ENCODE results near the gene PLCB4.

PLCB4 gene

DNA sequence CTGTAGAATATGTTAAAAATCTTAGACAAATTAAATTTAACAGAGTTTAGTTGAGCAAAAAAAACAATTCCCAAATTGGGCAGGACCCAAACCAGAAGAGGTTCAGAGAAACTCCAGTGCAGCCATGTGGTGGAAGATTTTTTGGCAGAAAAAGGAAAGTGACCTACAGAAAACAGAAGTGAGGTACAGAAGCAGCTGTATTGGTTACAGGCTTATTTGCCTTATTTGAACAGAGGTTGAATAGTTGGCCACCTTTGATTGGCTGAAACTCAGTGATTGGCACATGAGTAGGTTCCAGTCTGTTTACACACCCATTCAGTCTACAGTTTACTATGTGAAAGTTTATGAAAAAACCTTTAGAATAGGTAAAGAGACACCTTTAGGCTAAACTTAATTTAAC, 334.6 kb downstream of the PLCB4 start:
- TF ChIP-seq, protein P1, sequence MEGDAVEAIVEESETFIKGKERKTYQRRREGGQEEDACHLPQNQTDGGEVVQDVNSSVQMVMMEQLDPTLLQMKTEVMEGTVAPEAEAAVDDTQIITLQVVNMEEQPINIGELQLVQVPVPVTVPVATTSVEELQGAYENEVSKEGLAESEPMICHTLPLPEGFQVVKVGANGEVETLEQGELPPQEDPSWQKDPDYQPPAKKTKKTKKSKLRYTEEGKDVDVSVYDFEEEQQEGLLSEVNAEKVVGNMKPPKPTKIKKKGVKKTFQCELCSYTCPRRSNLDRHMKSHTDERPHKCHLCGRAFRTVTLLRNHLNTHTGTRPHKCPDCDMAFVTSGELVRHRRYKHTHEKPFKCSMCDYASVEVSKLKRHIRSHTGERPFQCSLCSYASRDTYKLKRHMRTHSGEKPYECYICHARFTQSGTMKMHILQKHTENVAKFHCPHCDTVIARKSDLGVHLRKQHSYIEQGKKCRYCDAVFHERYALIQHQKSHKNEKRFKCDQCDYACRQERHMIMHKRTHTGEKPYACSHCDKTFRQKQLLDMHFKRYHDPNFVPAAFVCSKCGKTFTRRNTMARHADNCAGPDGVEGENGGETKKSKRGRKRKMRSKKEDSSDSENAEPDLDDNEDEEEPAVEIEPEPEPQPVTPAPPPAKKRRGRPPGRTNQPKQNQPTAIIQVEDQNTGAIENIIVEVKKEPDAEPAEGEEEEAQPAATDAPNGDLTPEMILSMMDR (IDR thresholded peaks at IDR 0.05; ENCODE audit: borderline replicate concordance, control extremely low read depth, extremely low read depth, insufficient read depth, missing control alignments): no peak
- in situ Hi-C loops (cut with MboI; ENCODE audit: low sequenced_read_pairs, unreplicated experiment): no loop called here
- DNase-seq (ENCODE audit: low spot score): no peak

DNA sequence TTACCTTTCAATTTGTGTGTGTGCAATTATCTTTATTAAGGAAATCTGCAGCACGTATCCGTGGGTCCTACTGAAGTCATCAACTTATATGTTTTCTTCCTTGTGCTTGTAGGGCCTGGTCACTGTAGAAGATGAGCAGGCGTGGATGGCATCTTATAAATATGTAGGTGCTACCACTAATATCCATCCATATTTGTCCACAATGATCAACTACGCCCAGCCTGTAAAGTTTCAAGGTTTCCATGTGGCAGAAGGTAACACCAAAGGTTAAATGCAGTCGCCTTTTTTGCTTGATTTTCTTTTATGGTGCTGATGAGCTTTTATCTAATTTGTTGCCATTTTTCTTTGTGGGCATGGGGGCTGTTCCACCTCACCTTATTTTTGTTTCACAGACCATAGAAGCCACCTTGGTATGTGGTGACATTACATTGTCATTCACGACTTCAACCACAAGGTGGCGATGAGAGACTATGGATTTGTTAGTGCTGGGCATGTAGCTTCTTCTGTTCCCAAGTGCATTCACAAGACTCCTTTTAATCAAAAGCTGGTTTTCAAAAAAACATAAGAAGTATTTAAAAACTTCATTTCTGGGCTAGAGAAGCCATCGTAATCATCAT, 339.0 kb downstream of the PLCB4 start:
- in situ Hi-C loops (cut with MboI; ENCODE audit: low sequenced_read_pairs, unreplicated experiment): loop anchor here (5.0 kb wide), 1 partner anchor 204 kb away; no protein-coding TSS in a partner anchor
- TF ChIP-seq, protein P1 (IDR thresholded peaks at IDR 0.05; ENCODE audit: borderline replicate concordance, control extremely low read depth, extremely low read depth, insufficient read depth, missing control alignments): peak; percentile 74
- DNase-seq (ENCODE audit: low spot score): peak; percentile 55

DNA sequence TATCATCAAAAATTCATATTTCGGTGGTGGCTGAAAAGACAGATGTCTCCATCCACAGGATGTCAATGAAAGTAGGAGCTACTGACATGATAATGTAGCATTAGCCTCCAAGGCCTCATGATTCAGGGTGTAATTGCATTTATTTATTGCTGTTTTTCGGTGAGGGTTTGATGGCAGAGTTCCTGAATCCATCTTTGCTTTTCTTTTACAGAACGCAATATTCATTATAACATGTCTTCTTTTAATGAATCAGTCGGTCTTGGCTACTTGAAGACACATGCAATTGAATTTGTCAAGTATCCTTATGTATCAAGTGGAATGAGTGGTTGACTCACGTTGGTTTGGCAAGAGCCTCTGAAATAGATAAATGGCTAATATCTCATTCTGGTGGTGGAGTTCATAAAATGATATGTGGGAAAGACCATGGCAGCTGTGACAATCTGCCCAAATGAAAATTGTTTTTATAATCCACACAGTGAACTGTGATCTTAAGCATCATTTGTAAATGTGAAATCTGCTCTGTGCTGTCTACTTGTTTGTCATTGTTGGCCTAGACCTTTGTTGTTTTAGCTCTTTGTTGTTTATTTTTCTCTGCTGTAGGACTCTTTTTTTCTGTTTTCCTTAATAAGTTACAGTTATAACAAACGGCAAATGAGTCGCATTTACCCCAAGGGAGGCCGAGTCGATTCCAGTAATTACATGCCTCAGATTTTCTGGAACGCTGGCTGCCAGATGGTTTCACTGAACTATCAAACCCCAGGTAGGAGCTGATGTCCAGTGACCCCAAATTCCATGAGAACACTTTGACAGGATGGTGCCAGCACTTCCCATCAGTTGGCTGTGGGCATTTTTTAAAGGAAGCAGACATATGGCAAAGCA, 339.8 kb downstream of the PLCB4 start:
- TF ChIP-seq, protein P1 (IDR thresholded peaks at IDR 0.05; ENCODE audit: borderline replicate concordance, control extremely low read depth, extremely low read depth, insufficient read depth, missing control alignments): no peak
- DNase-seq (ENCODE audit: low spot score): no peak
- in situ Hi-C loops (cut with MboI; ENCODE audit: low sequenced_read_pairs, unreplicated experiment): loop anchor here (5.0 kb wide), 1 partner anchor 204 kb away; no protein-coding TSS in a partner anchor

DNA sequence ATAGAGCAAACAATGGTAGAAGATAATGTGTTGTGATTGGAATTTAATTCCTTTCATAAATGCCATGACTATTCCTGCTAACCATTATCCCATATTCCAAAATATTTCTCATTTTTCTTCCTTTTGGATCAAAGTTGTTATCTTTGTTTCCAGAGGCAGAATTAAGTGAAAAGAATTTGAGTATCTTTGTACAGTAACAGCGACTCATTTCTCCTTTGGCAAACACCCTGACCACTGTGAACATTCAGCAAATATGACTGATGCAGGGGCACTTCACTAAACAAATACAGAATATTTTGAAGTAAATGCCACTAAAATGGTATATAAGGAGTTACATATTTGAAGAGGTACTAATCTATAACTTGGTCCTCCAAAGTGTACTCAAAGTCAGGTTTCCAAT, 340.5 kb downstream of the PLCB4 start:
- TF ChIP-seq, protein P1 (IDR thresholded peaks at IDR 0.05; ENCODE audit: borderline replicate concordance, control extremely low read depth, extremely low read depth, insufficient read depth, missing control alignments): no peak
- no peak for DNase-seq (ENCODE audit: low spot score)
- in situ Hi-C loops (cut with MboI; ENCODE audit: low sequenced_read_pairs, unreplicated experiment): loop anchor here (5.0 kb wide), 1 partner anchor 203 kb away; no protein-coding TSS in a partner anchor

DNA sequence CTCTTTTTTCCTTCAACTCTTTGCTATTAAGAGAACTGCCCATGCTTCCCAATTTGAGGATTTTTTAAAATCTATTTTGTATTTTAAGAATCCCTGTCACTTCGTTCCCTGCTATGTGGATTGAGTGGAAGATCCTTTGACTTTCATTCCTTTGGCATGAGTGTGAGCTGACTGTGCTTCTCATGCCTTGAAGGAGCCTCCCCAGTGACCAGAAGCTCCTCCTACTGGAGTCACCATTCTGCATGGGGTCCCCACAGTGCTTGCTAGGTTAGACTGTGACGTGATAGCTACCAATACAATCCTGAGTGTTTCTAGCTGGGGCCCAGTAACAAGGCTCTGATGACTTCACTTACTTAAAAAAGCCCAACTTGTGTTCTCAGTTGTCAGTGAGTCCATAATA, 341.1 kb downstream of the PLCB4 start:
- TF ChIP-seq, protein P1 (IDR thresholded peaks at IDR 0.05; ENCODE audit: borderline replicate concordance, control extremely low read depth, extremely low read depth, insufficient read depth, missing control alignments): no peak
- in situ Hi-C loops (cut with MboI; ENCODE audit: low sequenced_read_pairs, unreplicated experiment): loop anchor here (5.0 kb wide), 1 partner anchor 202 kb away; no protein-coding TSS in a partner anchor
- DNase-seq (ENCODE audit: low spot score): no peak

DNA sequence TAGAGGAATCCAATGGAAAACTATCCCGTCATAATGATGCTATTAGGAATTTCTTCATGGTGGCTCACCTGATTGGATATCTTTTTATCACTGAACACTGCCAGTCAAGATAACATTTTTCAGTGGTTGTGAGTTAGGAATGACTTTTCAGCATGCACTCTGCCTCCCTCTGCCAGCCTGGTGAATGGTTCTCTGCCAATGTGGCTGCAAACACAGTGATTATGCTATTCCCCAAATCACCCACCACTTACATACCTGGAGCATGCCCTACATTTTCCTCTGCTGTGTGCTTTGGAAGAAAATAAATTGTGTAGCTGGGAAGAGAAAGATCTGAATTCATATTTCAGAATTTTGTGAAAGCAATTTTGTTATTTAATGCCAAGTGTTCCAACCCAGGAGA, 342.9 kb downstream of the PLCB4 start:
- in situ Hi-C loops (cut with MboI; ENCODE audit: low sequenced_read_pairs, unreplicated experiment): no loop called here
- TF ChIP-seq, protein P1 (IDR thresholded peaks at IDR 0.05; ENCODE audit: borderline replicate concordance, control extremely low read depth, extremely low read depth, insufficient read depth, missing control alignments): no peak

More for the DNA sequence above, 342.9 kb downstream of the PLCB4 start:
- no peak for DNase-seq (ENCODE audit: low spot score)
